IMR-90 (cell line): ENCODE measurements around the gene CDH13. TPM values are rescaled to one million over a fixed set of nuclear protein-coding genes. Genes with fewer than 3 reads are reported as not detected.

Source experiments
- ATAC-seq: fragments of 200-7000 bp; cut with Tn5 transposase; 2 replicates; pipeline ENCODE4 v1.9.1; 2020; ENCODE audit warnings: low read depth, mild to moderate bottlenecking, moderate library complexity
- BruUV-seq: library from RNA; stranded (reverse); fragments of 400-500 nt; replicated peaks from 2 replicates; lab custom pipeline; 2021; lab: Mats Ljungman, UMichigan
- CTCF ChIA-PET: fragments of 300-600 bp; formaldehyde crosslinking; extraction: SDS; loops from one replicate; lab custom pipeline; 2021; ENCODE audit warnings: antibody characterized with exemption; lab: Yijun Ruan, JAX
- POLR2A ChIA-PET: fragments of 300-600 bp; sonication (Branson Sonifier 250); formaldehyde crosslinking; loops from one replicate; lab custom pipeline; 2022; ENCODE audit warnings: antibody characterized with exemption; ENCODE audit not compliant: unreplicated experiment; lab: Charles Lee
- DNase-seq: peaks from one replicate; pipeline ENCODE4 v3.0.0; 2013
- H2AFZ ChIP-seq: replicated peaks from 2 replicates; pipeline ENCODE3; 2013; ENCODE audit warnings: low read length, mild to moderate bottlenecking; ENCODE audit not compliant: poor library complexity
- H2AK5ac ChIP-seq: 2 replicates; pipeline ENCODE4 v1.6.1; 2013; ENCODE audit warnings: low read depth, low read length, inconsistent platforms
- H2AK9ac ChIP-seq: replicated peaks from 2 replicates; pipeline ENCODE3; 2013; ENCODE audit warnings: mild to moderate bottlenecking, low read depth, low read length, moderate library complexity; ENCODE audit not compliant: poor library complexity
- H2BK120ac ChIP-seq: 2 replicates; pipeline ENCODE4 v1.6.1; 2013; ENCODE audit warnings: low read depth, low read length, inconsistent platforms
- H2BK15ac ChIP-seq: 3 replicates; pipeline ENCODE4 v1.6.1; 2013; ENCODE audit warnings: low read depth, low read length, inconsistent platforms
- H2BK20ac ChIP-seq: 2 replicates; pipeline ENCODE4 v1.6.1; 2013; ENCODE audit warnings: low read depth, mild to moderate bottlenecking, inconsistent platforms, low read length, moderate library complexity
- H2BK5ac ChIP-seq: 2 replicates; pipeline ENCODE4 v1.6.1; 2013; ENCODE audit warnings: mild to moderate bottlenecking, low read depth, low read length, inconsistent platforms; ENCODE audit not compliant: poor library complexity, severe bottlenecking
- H3K14ac ChIP-seq: replicated peaks from 2 replicates; pipeline ENCODE4 v1.6.1; 2013; ENCODE audit warnings: low read depth, low read length, inconsistent platforms
- H3K18ac ChIP-seq: 2 replicates; pipeline ENCODE4 v1.6.1; 2013; ENCODE audit warnings: low read depth, low read length, control low read depth
- H3K23ac ChIP-seq: 2 replicates; pipeline ENCODE4 v1.6.1; 2013; ENCODE audit warnings: low read depth, low read length, inconsistent platforms
- H3K27ac ChIP-seq: 2 replicates; pipeline ENCODE4 v1.5.1; 2013; ENCODE audit warnings: mild to moderate bottlenecking, control low read depth, low read length; ENCODE audit not compliant: insufficient read depth
- H3K27me3 ChIP-seq: 2 replicates; pipeline ENCODE4 v1.6.1; 2013; ENCODE audit warnings: low read length; ENCODE audit not compliant: control insufficient read depth, insufficient read depth
- H3K36me3 ChIP-seq: 2 replicates; pipeline ENCODE4 v1.6.1; 2013; ENCODE audit warnings: low read length, mixed read lengths; ENCODE audit not compliant: control insufficient read depth, insufficient read depth
- H3K4ac ChIP-seq: 2 replicates; pipeline ENCODE4 v1.6.1; 2013; ENCODE audit warnings: low read depth, low read length, inconsistent platforms
- H3K4me1 ChIP-seq: 2 replicates; pipeline ENCODE4 v1.6.1; 2013; ENCODE audit warnings: low read length, mixed read lengths; ENCODE audit not compliant: control insufficient read depth, insufficient read depth
- H3K4me2 ChIP-seq: 2 replicates; pipeline ENCODE4 v1.6.1; 2013; ENCODE audit warnings: low read depth, mild to moderate bottlenecking, control low read depth, low read length, moderate library complexity
- H3K4me3 ChIP-seq: 2 replicates; pipeline ENCODE4 v1.5.1; 2013; ENCODE audit warnings: low read depth, mild to moderate bottlenecking, control low read depth, low read length, moderate library complexity; ENCODE audit not compliant: insufficient read depth
- H3K56ac ChIP-seq: 2 replicates; pipeline ENCODE4 v1.6.1; 2013; ENCODE audit warnings: low read length, inconsistent platforms; ENCODE audit not compliant: insufficient read depth; ENCODE audit errors: extremely low read depth
- H3K79me1 ChIP-seq, 2 experiments: 2 replicates each; pipeline ENCODE4 v1.6.1; 2013; ENCODE audit warnings: low read length in 2 of 2, inconsistent platforms in 1 of 2, low read depth in 1 of 2
- H3K9ac ChIP-seq: 2 replicates; pipeline ENCODE4 v1.6.1; 2013; ENCODE audit warnings: low read depth, low read length, control low read depth
- H3K9me1 ChIP-seq: 2 replicates; pipeline ENCODE4 v1.6.1; 2013; ENCODE audit warnings: low read length, inconsistent platforms; ENCODE audit not compliant: insufficient read depth
- H3K9me3 ChIP-seq: 2 replicates; pipeline ENCODE4 v1.6.1; 2013; ENCODE audit warnings: low read length; ENCODE audit not compliant: control insufficient read depth, insufficient read depth
- H4K20me1 ChIP-seq: 2 replicates; pipeline ENCODE4 v1.6.1; 2013; ENCODE audit warnings: low read length, inconsistent platforms; ENCODE audit not compliant: insufficient read depth
- H4K5ac ChIP-seq: 2 replicates; pipeline ENCODE4 v1.6.1; 2013; ENCODE audit warnings: mild to moderate bottlenecking, low read depth, low read length, control low read depth
- H4K8ac ChIP-seq, 2 experiments: 2 replicates each; pipeline ENCODE4 v1.6.1; 2013; ENCODE audit warnings: low read depth in 2 of 2, low read length in 2 of 2, control low read depth in 1 of 2, inconsistent platforms in 1 of 2
- H4K91ac ChIP-seq: 2 replicates; pipeline ENCODE4 v1.6.1; 2013; ENCODE audit warnings: low read depth, low read length, inconsistent platforms; ENCODE audit not compliant: insufficient read depth
- BHLHE40 ChIP-seq: fragments of 150-350 bp; IDR thresholded peaks from 2 replicates; pipeline ENCODE4 v1.6.1; 2016; ENCODE audit warnings: mild to moderate bottlenecking, low read depth, low read length
- CEBPB ChIP-seq: IDR thresholded peaks from 2 replicates; pipeline ENCODE4 v1.6.1; 2012; ENCODE audit warnings: low read depth, low read length, improper control_type of control experiment
- CTCF ChIP-seq: conservative IDR thresholded peaks from 2 replicates; pipeline ENCODE4 v1.5.1; 2012; ENCODE audit warnings: mild to moderate bottlenecking, low read depth, low read length, improper control_type of control experiment
- ELK1 ChIP-seq: fragments of 150-350 bp; IDR thresholded peaks from 2 replicates; pipeline ENCODE4 v1.6.1; 2016; ENCODE audit warnings: low read depth, mild to moderate bottlenecking, low read length, moderate library complexity, borderline replicate concordance
- FOS ChIP-seq: fragments of 150-350 bp; IDR thresholded peaks from 2 replicates; pipeline ENCODE4 v1.6.1; 2016; ENCODE audit warnings: low read depth, low read length
- MAFK ChIP-seq: IDR thresholded peaks from 2 replicates; pipeline ENCODE4 v1.6.1; 2012; ENCODE audit warnings: low read depth, low read length, improper control_type of control experiment
- MAZ ChIP-seq: IDR thresholded peaks from 2 replicates; pipeline ENCODE4 v1.6.1; 2012; ENCODE audit warnings: low read depth, mild to moderate bottlenecking, low read length, improper control_type of control experiment, moderate library complexity, borderline replicate concordance
- MXI1 ChIP-seq: IDR thresholded peaks from 2 replicates; pipeline ENCODE4 v1.6.1; 2012; ENCODE audit warnings: low read depth, mild to moderate bottlenecking, low read length, moderate library complexity, borderline replicate concordance
- NFE2L2 ChIP-seq: fragments of 150-350 bp; IDR thresholded peaks from 2 replicates; pipeline ENCODE4 v1.6.1; 2016; ENCODE audit warnings: low read depth, mild to moderate bottlenecking, low read length
- POLR2A ChIP-seq: IDR thresholded peaks from 2 replicates; pipeline ENCODE4 v1.6.1; 2012; ENCODE audit warnings: mild to moderate bottlenecking, low read depth, low read length
- RAD21 ChIP-seq: IDR thresholded peaks from 2 replicates; pipeline ENCODE4 v1.6.1; 2012; ENCODE audit warnings: low read length, improper control_type of control experiment
- RCOR1 ChIP-seq: IDR thresholded peaks from 2 replicates; pipeline ENCODE4 v1.6.1; 2012; ENCODE audit warnings: mild to moderate bottlenecking, low read length, improper control_type of control experiment; ENCODE audit not compliant: insufficient replicate concordance
- RFX5 ChIP-seq: IDR thresholded peaks from 2 replicates; pipeline ENCODE4 v1.8.0; 2012; ENCODE audit warnings: low read depth, mild to moderate bottlenecking, low read length, moderate library complexity
- SMC3 ChIP-seq: fragments of 150-350 bp; IDR thresholded peaks from 2 replicates; pipeline ENCODE4 v1.6.1; 2016; ENCODE audit warnings: low read depth, mild to moderate bottlenecking, antibody characterized with exemption, low read length, moderate library complexity
- WGBS, 2 experiments: methylation state at CpG; one replicate each; pipeline versions ENCODE4 v1.1.5 to v1.1.7; 2013; ENCODE audit warnings: missing lambda C conversion rate in 2 of 2; ENCODE audit not compliant: insufficient read length in 1 of 2; ENCODE audit errors: extremely low coverage in 2 of 2; 5-methylcytosine and 5-hydroxymethylcytosine counted together
- dilution Hi-C: fragments of 300-500 bp; cut with HindIII; formaldehyde crosslinking; loops from one replicate; pipeline ENCODE4 v1.14.3; 2018; ENCODE audit warnings: low sequenced_read_pairs; ENCODE audit not compliant: unreplicated experiment
- in situ Hi-C: fragments of 300-500 bp; cut with MboI; formaldehyde crosslinking; loops from 3 replicates; pipeline ENCODE4 v1.14.3; 2019; ENCODE audit warnings: low sequenced_read_pairs, inconsistent platforms, mixed read lengths
- intact Hi-C: fragments of 100-400 bp; cut with micrococcal nuclease; formaldehyde crosslinking; loops from 2 replicates; pipeline ENCODE4 v1.10.0; 2022
- polyA plus RNA-seq, 3 experiments: library from polyadenylated mRNA; depleted of rRNA; stranded (reverse); fragments of >200 nt; gene quantifications; 2 replicates each; pipeline ENCODE4 v1.2.3, GENCODE V29; 2012; ENCODE audit warnings: low replicate concordance in 1 of 3
- total RNA-seq: library from RNA; depleted of rRNA; stranded (reverse); fragments of >200 nt; gene quantifications from 2 replicates; pipeline ENCODE4 v1.2.3, GENCODE V29; 2012

Gene CDH13
- total and polyA plus RNA-seq, 2 of the 4 experiments (the other 2 are of a cell fraction) = 61.6 to 74.7 TPM

GRCh38 chr16:83549316-83550182 is 922.8 kb downstream of the CDH13 start:
- peak overlapping the region; percentile 9; the same call in 1 of the 2 replicates for H3K4ac ChIP-seq
- H2AFZ ChIP-seq = no peak overlapping the region
- H3K4me2 ChIP-seq = no peak overlapping the region
- no peak overlapping the region for H3K23ac ChIP-seq
- DNase-seq = no peak
- H3K4me1 ChIP-seq = peaks cover 1% of the 10 kb centered on the region; the same call in 1 of the 2 replicates
- no peak overlapping the region for H4K5ac ChIP-seq
- H3K9ac ChIP-seq = no peak overlapping the region
- H3K56ac ChIP-seq = no peak overlapping the region
- H3K79me1 ChIP-seq = no peaks in the 10 kb centered on the region
- H2AK5ac ChIP-seq = no peak overlapping the region
- H3K9me1 ChIP-seq = 0 out of 2 replicates have a peak, but pooled peaks cover 4% of the 10 kb centered on the region
- dilution Hi-C loops (no loop called here), in situ Hi-C loops (loop anchor here (10.0 kb wide), 1 partner anchor 65 kb away; no protein-coding TSS in a partner anchor), intact Hi-C loops (no loop called here)
- H3K27me3 ChIP-seq = no peaks in the 10 kb centered on the region
- no peaks in the 10 kb centered on the region for H3K36me3 ChIP-seq
- no peak overlapping the region for H4K91ac ChIP-seq
- H3K27ac ChIP-seq = no peak overlapping the region
- H3K9me3 ChIP-seq = no peaks in the 10 kb centered on the region
- no peak for ATAC-seq
- no peak overlapping the region for H3K4me3 ChIP-seq
- H2BK20ac ChIP-seq = 0 out of 2 replicates have a peak overlapping the region, but pooled peaks have one; percentile 20
- H3K18ac ChIP-seq = no peak overlapping the region
- no peaks in the 10 kb centered on the region for H4K20me1 ChIP-seq
- H3K14ac ChIP-seq = no peak overlapping the region; the same call in none of the 2 replicates
- WGBS, 2 experiments = 35% methylated on average over 3 of the region's 13 CpGs; no CpG with 5 or more reads in 1 of the 2 experiments
- H2BK5ac ChIP-seq = no peak overlapping the region
- no peak overlapping the region for H2BK15ac ChIP-seq
- CTCF ChIA-PET = interaction anchor here (0.5 kb wide), 1 partner anchor 46 kb away, joined by 4 read pairs; no protein-coding TSS in a partner anchor
- no peak overlapping the region for H2BK120ac ChIP-seq
- POLR2A ChIA-PET = no interaction called here
- no peak overlapping the region for H2AK9ac ChIP-seq
- BruUV-seq = no TSS peak
- no peak overlapping the region for H4K8ac ChIP-seq
- TF ChIP-seq CEBPB (no peak), CTCF (no peak), RAD21 (no peak), MAFK (no peak), FOS (no peak), MAZ (no peak), MXI1 (no peak), ELK1 (no peak), NFE2L2 (no peak), RCOR1 (no peak), BHLHE40 (no peak), SMC3 (no peak), POLR2A (no peak), RFX5 (no peak)
